Measurements from ENCODE around the gene LILRA2. TPM values are rescaled to one million over a fixed set of nuclear protein-coding genes. Genes with fewer than 3 reads are reported as not detected.

Gene LILRA2
- total RNA-seq, 1 experiment from 2014 or later = not detected

GRCh38 chr19:54548806-54549205 is 24.8 kb upstream of the LILRA2 start:
- ChIA-PET POLR2A (no interaction called here), CTCF (no interaction called here)
- Mint-ChIP-seq H3K4me1 (no peaks in the 10 kb centered on the region), H3K9me3 (peaks cover 73% of the 10 kb centered on the region), H3K27ac (no peak overlapping the region), H3K36me3 (peaks cover 55% of the 10 kb centered on the region), H3K27me3 (ENCODE audit: low read depth) (peaks cover 21% of the 10 kb centered on the region), H3K4me3 (no peak overlapping the region)
- TF ChIP-seq NFYB (CRISPR knock-in tag; conservative IDR thresholded peaks at IDR 0.05; ENCODE audit: low read depth) (no peak), MXD4 (CRISPR knock-in tag; IDR thresholded peaks at IDR 0.05; ENCODE audit: borderline replicate concordance) (no peak), SMAD3 (CRISPR knock-in tag; IDR thresholded peaks at IDR 0.05; ENCODE audit: borderline replicate concordance) (no peak), IRF1 (CRISPR knock-in tag; IDR thresholded peaks at IDR 0.05) (no peak), EMX1 (CRISPR knock-in tag; IDR thresholded peaks at IDR 0.05) (no peak)
- DNase-seq (ENCODE audit: low spot score) = no peak
- no peak for ATAC-seq

DNA sequence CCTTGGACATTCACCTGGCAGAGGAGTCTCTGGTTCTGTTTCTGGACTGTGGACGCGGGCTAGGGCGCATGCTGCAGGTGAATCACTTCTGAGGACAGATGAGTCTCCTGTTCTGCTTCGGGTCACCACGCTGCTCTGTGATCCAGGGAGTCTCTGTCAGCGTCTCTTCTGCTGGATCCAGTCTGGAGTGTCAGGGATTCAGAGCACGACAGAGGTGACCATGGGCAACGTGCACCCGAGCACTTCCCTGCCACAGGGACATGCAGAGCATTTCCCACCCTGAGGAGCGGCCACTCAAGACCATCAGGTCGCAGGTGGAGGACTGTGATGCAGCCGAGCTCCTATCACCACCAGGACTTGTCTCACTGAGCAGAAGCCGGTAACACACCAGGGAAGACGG is 24.4 kb upstream of the LILRA2 start:
- TF ChIP-seq, protein P1, sequence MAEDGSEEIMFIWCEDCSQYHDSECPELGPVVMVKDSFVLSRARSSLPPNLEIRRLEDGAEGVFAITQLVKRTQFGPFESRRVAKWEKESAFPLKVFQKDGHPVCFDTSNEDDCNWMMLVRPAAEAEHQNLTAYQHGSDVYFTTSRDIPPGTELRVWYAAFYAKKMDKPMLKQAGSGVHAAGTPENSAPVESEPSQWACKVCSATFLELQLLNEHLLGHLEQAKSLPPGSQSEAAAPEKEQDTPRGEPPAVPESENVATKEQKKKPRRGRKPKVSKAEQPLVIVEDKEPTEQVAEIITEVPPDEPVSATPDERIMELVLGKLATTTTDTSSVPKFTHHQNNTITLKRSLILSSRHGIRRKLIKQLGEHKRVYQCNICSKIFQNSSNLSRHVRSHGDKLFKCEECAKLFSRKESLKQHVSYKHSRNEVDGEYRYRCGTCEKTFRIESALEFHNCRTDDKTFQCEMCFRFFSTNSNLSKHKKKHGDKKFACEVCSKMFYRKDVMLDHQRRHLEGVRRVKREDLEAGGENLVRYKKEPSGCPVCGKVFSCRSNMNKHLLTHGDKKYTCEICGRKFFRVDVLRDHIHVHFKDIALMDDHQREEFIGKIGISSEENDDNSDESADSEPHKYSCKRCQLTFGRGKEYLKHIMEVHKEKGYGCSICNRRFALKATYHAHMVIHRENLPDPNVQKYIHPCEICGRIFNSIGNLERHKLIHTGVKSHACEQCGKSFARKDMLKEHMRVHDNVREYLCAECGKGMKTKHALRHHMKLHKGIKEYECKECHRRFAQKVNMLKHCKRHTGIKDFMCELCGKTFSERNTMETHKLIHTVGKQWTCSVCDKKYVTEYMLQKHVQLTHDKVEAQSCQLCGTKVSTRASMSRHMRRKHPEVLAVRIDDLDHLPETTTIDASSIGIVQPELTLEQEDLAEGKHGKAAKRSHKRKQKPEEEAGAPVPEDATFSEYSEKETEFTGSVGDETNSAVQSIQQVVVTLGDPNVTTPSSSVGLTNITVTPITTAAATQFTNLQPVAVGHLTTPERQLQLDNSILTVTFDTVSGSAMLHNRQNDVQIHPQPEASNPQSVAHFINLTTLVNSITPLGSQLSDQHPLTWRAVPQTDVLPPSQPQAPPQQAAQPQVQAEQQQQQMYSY (CRISPR knock-in tag; IDR thresholded peaks at IDR 0.05) = no peak
- no peak overlapping the region for H3K27ac Mint-ChIP-seq
- ATAC-seq (no peak), DNase-seq (ENCODE audit: low spot score) (no peak)
- peaks cover 72% of the 10 kb centered on the region for H3K9me3 Mint-ChIP-seq
- H3K4me1 Mint-ChIP-seq = no peaks in the 10 kb centered on the region
- ChIA-PET POLR2A (no interaction called here), CTCF (no interaction called here)
- H3K4me3 Mint-ChIP-seq = no peak overlapping the region
- peaks cover 20% of the 10 kb centered on the region for H3K27me3 Mint-ChIP-seq (ENCODE audit: low read depth)
- H3K36me3 Mint-ChIP-seq = peaks cover 57% of the 10 kb centered on the region

- Mint-ChIP-seq H3K27ac (no peak overlapping the region), H3K4me3 (no peak overlapping the region), H3K9me3 (peaks cover 70% of the 10 kb centered on the region), H3K27me3 (ENCODE audit: low read depth) (peaks cover 9% of the 10 kb centered on the region), H3K4me1 (no peaks in the 10 kb centered on the region), H3K36me3 (peaks cover 53% of the 10 kb centered on the region)
- TF ChIP-seq ATF1 (CRISPR knock-in tag; IDR thresholded peaks at IDR 0.05) = no peak
- TF ChIP-seq GRHL2 (CRISPR knock-in tag; IDR thresholded peaks at IDR 0.05; ENCODE audit: insufficient replicate concordance, severe bottlenecking) = no peak
- TF ChIP-seq JUN (CRISPR knock-in tag; IDR thresholded peaks at IDR 0.05) = no peak
- TF ChIP-seq SMAD4 (CRISPR knock-in tag; IDR thresholded peaks at IDR 0.05) = no peak
- no peak for TF ChIP-seq HMGA2 (CRISPR knock-in tag; IDR thresholded peaks at IDR 0.05)
- TF ChIP-seq ARID4B (CRISPR knock-in tag; IDR thresholded peaks at IDR 0.05; ENCODE audit: borderline replicate concordance) = no peak
- no peak for ATAC-seq
- ChIA-PET CTCF (interaction anchor here (0.6 kb wide), 1 partner anchor 99 kb away, joined by 3 read pairs; no protein-coding TSS in a partner anchor), POLR2A (no interaction called here)
- DNase-seq (ENCODE audit: low spot score) = no peak
Observed at GRCh38 chr19:54551293-54551692, 22.3 kb upstream of the LILRA2 start.

Measured in WTC11 (cell line).